Smooth muscle cell (in vitro differentiated cells): ENCODE data around the gene SLC41A1. TPM values are rescaled to one million over a fixed set of nuclear protein-coding genes. Genes with fewer than 3 reads are reported as not detected.
A peak's percentile ranks its signal among the peaks of the same experiment; 100 is the strongest.

Experiments
- DNase-seq: peaks from one replicate; lab custom pipeline; 2025; ENCODE audit not compliant: unreplicated experiment; lab: John Stamatoyannopoulos, UW
- H2AFZ ChIP-seq: fragments of 200-600 bp; sonication (generic); 2 replicates; pipeline ENCODE4 v1.6.0; 2016; ENCODE audit warnings: antibody characterized with exemption, low read depth, mild to moderate bottlenecking
- H3F3A ChIP-seq: fragments of 200-600 bp; sonication (generic); 2 replicates; pipeline ENCODE4 v1.6.0; 2017; ENCODE audit warnings: antibody characterized with exemption, low read depth
- H3K27ac ChIP-seq: fragments of 200-600 bp; sonication (generic); 2 replicates; pipeline ENCODE4 v1.5.1; 2016; ENCODE audit warnings: low read depth, mild to moderate bottlenecking
- H3K27me3 ChIP-seq: fragments of 200-600 bp; sonication (generic); 2 replicates; pipeline ENCODE4 v1.6.1; 2016; ENCODE audit warnings: low read depth, mild to moderate bottlenecking
- H3K36me3 ChIP-seq: fragments of 200-600 bp; sonication (generic); 2 replicates; pipeline ENCODE4 v1.5.1; 2016; ENCODE audit warnings: low read depth
- H3K4me1 ChIP-seq: fragments of 200-600 bp; sonication (generic); 2 replicates; pipeline ENCODE4 v1.5.1; 2016; ENCODE audit warnings: low read depth
- H3K4me2 ChIP-seq: fragments of 200-600 bp; sonication (generic); 2 replicates; pipeline ENCODE4 v1.6.0; 2016; ENCODE audit warnings: mild to moderate bottlenecking
- H3K4me3 ChIP-seq: fragments of 200-600 bp; sonication (generic); 2 replicates; pipeline ENCODE4 v1.5.1; 2016; ENCODE audit warnings: mild to moderate bottlenecking
- H3K79me2 ChIP-seq: fragments of 200-600 bp; sonication (generic); 2 replicates; pipeline ENCODE4 v1.6.0; 2016; ENCODE audit warnings: low read depth, mild to moderate bottlenecking
- H3K9ac ChIP-seq: fragments of 200-600 bp; sonication (generic); 2 replicates; pipeline ENCODE4 v1.6.0; 2016; ENCODE audit warnings: low read depth
- H3K9me3 ChIP-seq: fragments of 200-600 bp; sonication (generic); replicated peaks from 2 replicates; pipeline ENCODE4 v1.5.1; 2016; ENCODE audit warnings: low read depth
- H4K20me1 ChIP-seq: fragments of 200-600 bp; sonication (generic); 2 replicates; pipeline ENCODE4 v1.6.0; 2016; ENCODE audit warnings: low read depth
- CTCF ChIP-seq: fragments of 200-600 bp; sonication (generic); IDR thresholded peaks from 2 replicates; pipeline ENCODE4 v1.5.1; 2017; ENCODE audit warnings: borderline replicate concordance, mild to moderate bottlenecking, antibody characterized with exemption; ENCODE audit not compliant: insufficient read depth, poor library complexity, severe bottlenecking
- WGBS: methylation state at CpG from one replicate; pipeline ENCODE4 v1.1.7; 2016; ENCODE audit warnings: low lambda C conversion rate; 5-methylcytosine and 5-hydroxymethylcytosine counted together
- polyA plus RNA-seq: library from polyadenylated mRNA; unstranded; fragments of >200 nt; fragmentation: Nextera tagmentation; extraction: Ambion mirVana; gene quantifications from 2 replicates; pipeline ENCODE4 v1.2.1, GENCODE V29; 2016
- total RNA-seq: library from RNA; depleted of rRNA; stranded (reverse); fragments of >200 nt; gene quantifications from 2 replicates; pipeline ENCODE4 v1.2.3, GENCODE V29; 2014

Gene SLC41A1
- total and polyA plus RNA-seq, 2 experiments from 2014 or later = 22.3 to 23.2 TPM

DNA sequence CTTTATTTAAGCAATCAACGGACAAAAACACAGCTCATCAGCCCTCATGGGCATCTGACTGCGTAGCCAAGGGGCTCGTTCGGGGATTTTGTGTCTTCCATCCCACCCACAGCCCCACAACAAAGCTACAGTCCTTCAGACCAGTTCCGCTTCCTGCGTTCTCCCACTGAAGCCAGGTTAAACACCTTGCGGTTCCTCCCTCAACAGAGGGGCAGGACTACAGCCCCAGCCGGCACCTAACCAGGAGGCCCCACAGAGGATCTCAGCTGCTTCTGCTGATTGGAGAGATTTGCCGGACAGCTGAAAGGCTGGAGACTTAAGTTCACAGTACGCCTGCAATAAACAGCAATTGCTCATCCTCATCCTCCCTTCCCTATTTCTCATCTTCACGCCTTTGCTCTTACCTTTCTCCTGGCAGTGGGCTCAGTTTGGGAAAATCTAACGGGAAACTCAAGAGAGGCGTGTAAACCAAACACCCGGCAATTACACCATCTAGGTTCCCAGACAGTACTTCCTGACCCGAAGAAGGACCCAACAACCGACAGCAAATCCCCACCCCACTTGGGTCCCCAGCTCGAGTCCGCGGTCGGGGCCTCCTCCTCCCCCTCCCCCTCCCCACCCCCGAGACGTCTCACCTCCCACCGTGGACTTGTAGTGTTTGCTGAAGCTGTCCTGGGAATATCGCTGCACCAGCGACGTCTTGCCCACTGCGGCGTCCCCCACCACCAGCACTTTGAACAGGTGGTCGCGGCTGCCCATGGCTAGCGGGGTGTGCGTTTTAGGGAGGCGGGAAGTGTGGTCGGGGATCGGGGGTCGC is 38.6 kb downstream of the SLC41A1 start:
- Histone ChIP-seq H3F3A (no peaks in the 10 kb centered on the region), H3K4me3 (peak overlapping the region; percentile 84), H3K79me2 (no peaks in the 10 kb centered on the region), H3K4me2 (peak overlapping the region; percentile 96), H3K36me3 (no peaks in the 10 kb centered on the region), H2AFZ (peak overlapping the region; percentile 96), H3K27me3 (peaks cover 24% of the 10 kb centered on the region), H3K27ac (no peak overlapping the region), H3K4me1 (peaks cover 9% of the 10 kb centered on the region), H4K20me1 (no peaks in the 10 kb centered on the region), H3K9me3 (no peaks in the 10 kb centered on the region), H3K9ac (peak overlapping the region; percentile 55)
- TF ChIP-seq CTCF = no peak
- no peak for DNase-seq
- 11% methylated on average over 24 of the region's 36 CpGs for WGBS

- H3K4me1 ChIP-seq = peaks cover 9% of the 10 kb centered on the region
- no peaks in the 10 kb centered on the region for H3K36me3 ChIP-seq
- H3K9ac ChIP-seq = no peak overlapping the region
- H3K27ac ChIP-seq = no peak overlapping the region
- no peak overlapping the region for H2AFZ ChIP-seq
- no peak for TF ChIP-seq CTCF
- no peaks in the 10 kb centered on the region for H3F3A ChIP-seq
- H3K79me2 ChIP-seq = no peaks in the 10 kb centered on the region
- H4K20me1 ChIP-seq = no peaks in the 10 kb centered on the region
- peaks cover 24% of the 10 kb centered on the region for H3K27me3 ChIP-seq
- no peak overlapping the region for H3K4me3 ChIP-seq
- H3K9me3 ChIP-seq = no peaks in the 10 kb centered on the region
- DNase-seq = no peak
- no peak overlapping the region for H3K4me2 ChIP-seq
- 73% methylated on average over 2 of the region's 2 CpGs for WGBS
Observed at GRCh38 chr1:205772607-205773032, 40.4 kb downstream of the SLC41A1 start.

- DNase-seq = no peak
- H3K27me3 ChIP-seq = peaks cover 24% of the 10 kb centered on the region
- no peaks in the 10 kb centered on the region for H4K20me1 ChIP-seq
- no peaks in the 10 kb centered on the region for H3F3A ChIP-seq
- no peak overlapping the region for H2AFZ ChIP-seq
- H3K4me1 ChIP-seq = peaks cover 9% of the 10 kb centered on the region
- no peaks in the 10 kb centered on the region for H3K36me3 ChIP-seq
- H3K4me3 ChIP-seq = no peak overlapping the region
- no peaks in the 10 kb centered on the region for H3K79me2 ChIP-seq
- H3K27ac ChIP-seq = no peak overlapping the region
- no peak overlapping the region for H3K4me2 ChIP-seq
- no peaks in the 10 kb centered on the region for H3K9me3 ChIP-seq
- no peak overlapping the region for H3K9ac ChIP-seq
- no peak for TF ChIP-seq CTCF
- 77% methylated on average over 4 of the region's 4 CpGs for WGBS
Observed at GRCh38 chr1:205770618-205771017, 42.4 kb downstream of the SLC41A1 start.
